H1 (cell line): Measurements from ENCODE around the gene PHGDH. TPM values are rescaled to one million over a fixed set of nuclear protein-coding genes. Genes with fewer than 3 reads are reported as not detected.

Experiments used
- CTCF ChIA-PET: fragments of 300-600 bp; sonication (Branson Sonifier 250); formaldehyde crosslinking; loops from one replicate; lab custom pipeline; 2021; ENCODE audit not compliant: partially characterized antibody; lab: Charles Lee
- POLR2A ChIA-PET: fragments of 300-600 bp; sonication (Branson Sonifier 250); formaldehyde crosslinking; loops from one replicate; lab custom pipeline; 2021; ENCODE audit warnings: inconsistent platforms; ENCODE audit not compliant: partially characterized antibody; lab: Charles Lee
- DNase-seq, 2 experiments: peaks; one replicate each; pipeline versions ENCODE4 v3.0.0 to v3.0.0-alpha.2; 2010 to 2022; ENCODE audit warnings: low spot score in 2 of 2, low read depth in 1 of 2, mixed read lengths in 1 of 2
- FAIRE-seq: peaks from 2 replicates; lab custom pipeline; 2011; peaks lifted over from hg19 to GRCh38; lab: Jason Lieb, UNC
- H2AFZ ChIP-seq: 2 replicates; pipeline ENCODE4 v1.8.1; 2012; ENCODE audit warnings: low read length, inconsistent platforms
- H2AK5ac ChIP-seq: 2 replicates; pipeline ENCODE4 v1.6.1; 2013; ENCODE audit warnings: low read depth, low read length
- H2BK120ac ChIP-seq: replicated peaks from 2 replicates; pipeline ENCODE3; 2013; ENCODE audit warnings: low read depth, low read length, inconsistent platforms
- H2BK12ac ChIP-seq: 2 replicates; pipeline ENCODE4 v1.6.1; 2013; ENCODE audit warnings: low read depth, low read length
- H2BK15ac ChIP-seq: 2 replicates; pipeline ENCODE4 v1.6.1; 2013; ENCODE audit warnings: low read length
- H2BK20ac ChIP-seq: 2 replicates; pipeline ENCODE4 v1.6.1; 2013; ENCODE audit warnings: low read length
- H2BK5ac ChIP-seq: 2 replicates; pipeline ENCODE4 v1.6.1; 2013; ENCODE audit warnings: low read depth, low read length
- H3K14ac ChIP-seq: 2 replicates; pipeline ENCODE4 v1.6.1; 2013; ENCODE audit warnings: inconsistent platforms; ENCODE audit not compliant: insufficient read length
- H3K18ac ChIP-seq: 2 replicates; pipeline ENCODE4 v1.6.1; 2013; ENCODE audit warnings: low read length; ENCODE audit errors: extremely low read depth
- H3K23ac ChIP-seq: 2 replicates; pipeline ENCODE4 v1.6.1; 2013; ENCODE audit warnings: inconsistent platforms; ENCODE audit not compliant: insufficient read length
- H3K23me2 ChIP-seq: 2 replicates; pipeline ENCODE4 v1.6.1; 2013; ENCODE audit warnings: low read depth, low read length
- H3K27ac ChIP-seq: 2 replicates; pipeline ENCODE4 v1.6.1; 2011; ENCODE audit warnings: low read depth, low read length, inconsistent platforms
- H3K27me3 ChIP-seq, 4 experiments: replicated peaks in 1 of 4; 1 replicate in 1 of 4; 2 replicates in 3 of 4; pipeline versions ENCODE4 v1.6.1 to v1.8.1; 2011 to 2013; ENCODE audit warnings: low read length in 3 of 4, mild to moderate bottlenecking in 3 of 4, inconsistent platforms in 2 of 4, mixed read lengths in 2 of 4, moderate library complexity in 1 of 4; ENCODE audit not compliant: control insufficient read depth in 3 of 4, insufficient read depth in 3 of 4; ENCODE audit errors: extremely low read depth in 1 of 4
- H3K36me3 ChIP-seq, 4 experiments: 2 replicates each; pipeline versions ENCODE4 v1.6.1 to v1.8.1; 2011 to 2013; ENCODE audit warnings: mild to moderate bottlenecking in 4 of 4, low read length in 3 of 4, moderate library complexity in 2 of 4, control low read depth in 1 of 4, inconsistent platforms in 1 of 4; ENCODE audit not compliant: insufficient read depth in 4 of 4, control insufficient read depth in 2 of 4
- H3K4ac ChIP-seq: replicated peaks from 2 replicates; pipeline ENCODE3; 2013; ENCODE audit warnings: low read length, low read depth, mixed read lengths, inconsistent platforms; ENCODE audit not compliant: insufficient read length
- H3K4me1 ChIP-seq, 4 experiments: replicated peaks in 1 of 4; 1 replicate in 1 of 4; 2 replicates in 3 of 4; pipeline versions ENCODE4 v1.6.1 to v1.8.1; 2011 to 2013; ENCODE audit warnings: low read length in 3 of 4, inconsistent platforms in 2 of 4, mixed read lengths in 1 of 4; ENCODE audit not compliant: insufficient read depth in 4 of 4, control insufficient read depth in 3 of 4
- H3K4me2 ChIP-seq, 2 experiments: 2 replicates each; pipeline versions ENCODE4 v1.6.1 to v1.8.1; 2011 to 2013; ENCODE audit warnings: low read depth in 2 of 2, low read length in 2 of 2, control low read depth in 1 of 2, inconsistent platforms in 1 of 2, mild to moderate bottlenecking in 1 of 2; ENCODE audit not compliant: insufficient read depth in 1 of 2
- H3K4me3 ChIP-seq, 4 experiments: fragments of 200-600, 300-600 bp in 1 of 4; sonication (generic), shearing (Covaris generic), sonication (Bioruptor Twin) in 1 of 4; 2 replicates each; pipeline versions ENCODE4 v1.5.1 to v1.8.1; 2011 to 2016; ENCODE audit warnings: low read length in 4 of 4, low read depth in 3 of 4, control low read depth in 2 of 4, inconsistent platforms in 2 of 4, mild to moderate bottlenecking in 2 of 4, mixed read lengths in 1 of 4, moderate library complexity in 1 of 4; ENCODE audit not compliant: insufficient read depth in 2 of 4; ENCODE audit errors: extremely low read depth in 1 of 4
- H3K56ac ChIP-seq: replicated peaks from 2 replicates; pipeline ENCODE3; 2013; ENCODE audit warnings: low read depth, mild to moderate bottlenecking, mixed read lengths, low read length, inconsistent platforms; ENCODE audit not compliant: insufficient read length
- H3K79me1 ChIP-seq: 2 replicates; pipeline ENCODE4 v1.6.1; 2013; ENCODE audit warnings: low read depth, low read length, control low read depth
- H3K79me2 ChIP-seq, 2 experiments: 2 replicates each; pipeline versions ENCODE4 v1.6.1 to v1.8.1; 2012 to 2013; ENCODE audit warnings: low read length in 2 of 2, mild to moderate bottlenecking in 2 of 2, inconsistent platforms in 1 of 2; ENCODE audit not compliant: insufficient read depth in 2 of 2, control insufficient read depth in 1 of 2
- H3K9ac ChIP-seq, 4 experiments: replicated peaks in 1 of 4; 1 replicate in 1 of 4; 2 replicates in 3 of 4; pipeline versions ENCODE4 v1.6.1 to v1.8.1; 2011 to 2013; ENCODE audit warnings: low read depth in 3 of 4, low read length in 3 of 4, control low read depth in 2 of 4, mild to moderate bottlenecking in 2 of 4, moderate library complexity in 2 of 4, inconsistent platforms in 1 of 4; ENCODE audit errors: extremely low read depth in 1 of 4
- H3K9me3 ChIP-seq, 2 experiments: 2 replicates each; pipeline versions ENCODE4 v1.6.1 to v1.8.1; 2012 to 2013; ENCODE audit warnings: mild to moderate bottlenecking in 2 of 2, moderate library complexity in 2 of 2, control low read depth in 1 of 2, inconsistent platforms in 1 of 2, low read depth in 1 of 2, low read length in 1 of 2, mixed read lengths in 1 of 2; ENCODE audit not compliant: insufficient read depth in 2 of 2
- H4K20me1 ChIP-seq, 2 experiments: replicated peaks in 1 of 2; 2 replicates each; pipeline versions ENCODE3 to v1.8.1; 2011 to 2013; ENCODE audit warnings: inconsistent platforms in 2 of 2, low read length in 2 of 2, mild to moderate bottlenecking in 1 of 2; ENCODE audit not compliant: insufficient read depth in 2 of 2, control insufficient read depth in 1 of 2
- H4K5ac ChIP-seq: 2 replicates; pipeline ENCODE4 v1.6.1; 2013; ENCODE audit warnings: low read length, low read depth, mixed read lengths, inconsistent platforms; ENCODE audit not compliant: insufficient read length
- H4K8ac ChIP-seq: 2 replicates; pipeline ENCODE4 v1.8.0; 2013; ENCODE audit warnings: mild to moderate bottlenecking, moderate library complexity, low read length, inconsistent platforms; ENCODE audit not compliant: insufficient read depth; ENCODE audit errors: extremely low read depth
- H4K91ac ChIP-seq: replicated peaks from 2 replicates; pipeline ENCODE3; 2013; ENCODE audit warnings: low read length, mixed read lengths, inconsistent platforms; ENCODE audit not compliant: insufficient read length
- ASH2L ChIP-seq: fragments of 200-600, 300-600 bp; sonication (generic); IDR thresholded peaks from one replicate; pipeline ENCODE4 v1.7.1; 2017; ENCODE audit warnings: low read length
- CHD2 ChIP-seq: IDR thresholded peaks from 2 replicates; pipeline ENCODE4 v1.6.1; 2012; ENCODE audit warnings: low read length, improper control_type of control experiment
- EP300 ChIP-seq, 2 experiments: IDR thresholded peaks; 1 replicate in 1 of 2; 2 replicates in 1 of 2; pipeline ENCODE4 v1.6.1; 2011 to 2012; ENCODE audit warnings: low read depth in 2 of 2, low read length in 2 of 2, mild to moderate bottlenecking in 2 of 2, borderline replicate concordance in 1 of 2, inconsistent platforms in 1 of 2, moderate library complexity in 1 of 2
- FOSL1 ChIP-seq: IDR thresholded peaks from 2 replicates; pipeline ENCODE4 v1.6.1; 2011; ENCODE audit warnings: mild to moderate bottlenecking, low read depth, low read length, moderate library complexity; ENCODE audit not compliant: insufficient read depth
- HDAC2 ChIP-seq, 2 experiments: fragments of 300-600 bp in 1 of 2; sonication (generic) in 1 of 2; IDR thresholded peaks; 2 replicates each; pipeline ENCODE4 v1.6.1; 2011 to 2012; ENCODE audit warnings: low read depth in 2 of 2, low read length in 2 of 2, mild to moderate bottlenecking in 2 of 2, moderate library complexity in 2 of 2, borderline replicate concordance in 1 of 2, inconsistent platforms in 1 of 2
- JUN ChIP-seq: IDR thresholded peaks from 2 replicates; pipeline ENCODE4 v1.6.1; 2011; ENCODE audit warnings: low read depth, mild to moderate bottlenecking, improper control_type of control experiment, low read length
- KDM5A ChIP-seq: fragments of 200-600 bp; IDR thresholded peaks from 2 replicates; pipeline ENCODE4 v1.7.1; 2012; ENCODE audit warnings: mild to moderate bottlenecking, low read length, inconsistent platforms, mixed read lengths
- MAFK ChIP-seq: IDR thresholded peaks from 2 replicates; pipeline ENCODE4 v1.6.1; 2012; ENCODE audit warnings: low read depth, mild to moderate bottlenecking, improper control_type of control experiment, low read length
- RAD21 ChIP-seq, 2 experiments: IDR thresholded peaks in 1 of 2; conservative IDR thresholded peaks in 1 of 2; 2 replicates each; pipeline ENCODE4 v1.6.1; 2011; ENCODE audit warnings: low read depth in 2 of 2, low read length in 2 of 2, improper control_type of control experiment in 1 of 2, inconsistent platforms in 1 of 2, mild to moderate bottlenecking in 1 of 2, moderate library complexity in 1 of 2
- SIN3A ChIP-seq, 2 experiments: IDR thresholded peaks in 1 of 2; conservative IDR thresholded peaks in 1 of 2; 2 replicates each; pipeline ENCODE4 v1.6.1; 2011 to 2012; ENCODE audit warnings: low read length in 2 of 2, improper control_type of control experiment in 1 of 2, low read depth in 1 of 2, mild to moderate bottlenecking in 1 of 2
- SP1 ChIP-seq: IDR thresholded peaks from 2 replicates; pipeline ENCODE4 v1.6.1; 2011; ENCODE audit warnings: low read depth, low read length
- YY1 ChIP-seq: IDR thresholded peaks from 2 replicates; pipeline ENCODE4 v1.6.1; 2011; ENCODE audit warnings: low read depth, mild to moderate bottlenecking, low read length
- ZNF274 ChIP-seq: IDR thresholded peaks from 2 replicates; pipeline ENCODE4 v1.7.0; 2012; ENCODE audit warnings: low read length, borderline replicate concordance; ENCODE audit errors: extremely low read depth
- WGBS, 2 experiments: shearing (Covaris generic) in 1 of 2; methylation state at CpG; one replicate each; pipeline versions ENCODE4 v1.1.6 to v1.1.7; 2013 to 2015; ENCODE audit warnings: low lambda C conversion rate in 2 of 2, mixed read lengths in 2 of 2, inconsistent platforms in 1 of 2, low coverage in 1 of 2, missing lambda C conversion rate in 1 of 2; ENCODE audit not compliant: insufficient replicate concordance in 2 of 2, insufficient coverage in 1 of 2, insufficient read length in 1 of 2; ENCODE audit errors: extremely low coverage in 1 of 2, missing lambda C conversion rate in 1 of 2; 5-methylcytosine and 5-hydroxymethylcytosine counted together
- polyA plus RNA-seq, 7 experiments: library from polyadenylated mRNA; depleted of rRNA in 3 of 7; stranded (reverse) in 5 of 7; unstranded in 2 of 7; fragments of >200 nt in 5 of 7; fragments of 200-250 nt in 2 of 7; gene quantifications; 1 replicate in 5 of 7; 2 replicates in 1 of 7; 4 replicates in 1 of 7; pipeline versions ENCODE4 v1.2.1 to v1.2.3, GENCODE V29; 2011 to 2013; ENCODE audit warnings: missing spikeins in 2 of 7, mixed read lengths in 2 of 7
- total RNA-seq: library from RNA; stranded (reverse); fragmentation: NEBNext Ultra II Directional; extraction: Animal tissue kit (Norgen Biotek cat#: 25700); gene quantifications from 2 replicates; pipeline ENCODE4 v1.2.1, GENCODE V29; 2021

Gene PHGDH
- total and polyA plus RNA-seq, 2 of the 8 experiments (the other 6 are each of a cell fraction or from before 2014, with no cell fraction given), result 358 to 687 TPM

DNA sequence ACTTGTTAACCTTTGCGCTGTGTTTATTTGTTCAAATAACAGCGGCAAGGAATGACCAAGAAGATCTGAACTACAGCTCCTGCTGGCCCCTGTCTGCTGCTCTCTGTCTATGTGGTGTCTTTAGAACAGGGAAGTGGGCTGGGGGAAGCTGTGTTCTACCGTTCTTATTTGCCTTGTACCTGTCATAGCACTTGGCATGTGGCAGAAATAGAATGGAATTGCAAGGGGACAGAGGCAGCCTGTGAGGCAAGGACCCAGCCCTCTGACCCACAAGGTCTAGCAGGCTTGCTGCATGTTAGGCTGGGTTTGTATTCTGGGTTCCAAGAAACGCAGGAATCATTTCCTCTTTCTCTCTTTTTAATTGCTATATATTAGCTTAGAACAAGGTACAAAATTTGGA lies 36.3 kb downstream of the PHGDH start:
- Histone ChIP-seq H2AK5ac (no peak overlapping the region), H3K4ac (no peak overlapping the region), H3K79me1 (no peaks in the 10 kb centered on the region), H2BK120ac (no peak overlapping the region), H3K14ac (no peak overlapping the region), H3K23me2 (no peaks in the 10 kb centered on the region), H3K9me3 (no peaks in the 10 kb centered on the region), H2BK12ac (no peak overlapping the region), H3K4me2 (no peak overlapping the region), H2BK15ac (0 out of 2 replicates have a peak overlapping the region, but pooled peaks have one; percentile 50), H3K79me2 (no peaks in the 10 kb centered on the region), H3K27ac (no peak overlapping the region), H2BK5ac (no peak overlapping the region), H4K8ac (no peak overlapping the region), H4K91ac (peak overlapping the region; percentile 14), H3K27me3 (no peaks in the 10 kb centered on the region), H3K4me1 (peaks cover 0 to 8% (median 5%) of the 10 kb centered on the region in 4 experiments; a peak in 2 of 7 replicates), H3K36me3 (peaks cover 2 to 18% (median 4%) of the 10 kb centered on the region in 4 experiments; a peak in 6 of 8 replicates), H4K5ac (no peak overlapping the region), H2AFZ (no peak overlapping the region), H4K20me1 (peaks cover 0 to 3% of the 10 kb centered on the region in 2 experiments), H3K18ac (no peak overlapping the region), H3K9ac (no peak overlapping the region), H3K56ac (no peak overlapping the region), H3K23ac (no peak overlapping the region), H3K4me3 (no peak overlapping the region), H2BK20ac (no peak overlapping the region)
- POLR2A ChIA-PET, result interaction anchor here (1.2 to 30.7 kb wide), 4 partner anchors 10 to 99 kb away, joined by 3 to 425 read pairs (median 184); partner anchors contain the start of genes PHGDH and ZNF697
- WGBS, 2 experiments, result 86% methylated on average over 4 of the region's 4 CpGs; no CpG with 5 or more reads in 1 of the 2 experiments
- CTCF ChIA-PET, result interaction anchor here (0.8 to 10.1 kb wide), 12 partner anchors 8 to 142 kb away, joined by 3 to 132 read pairs (median 6); partner anchors contain the start of gene HMGCS2
- DNase-seq (no peak), FAIRE-seq (no peak)
- TF ChIP-seq JUN (no peak), KDM5A (no peak), RAD21 (IDR thresholded peaks at IDR 0.05 in 1 of 2, conservative IDR thresholded peaks at IDR 0.05 in 1 of 2; ENCODE audit: low read depth in 2 of 2, low read length in 2 of 2) (no peak), CHD2 (no peak), SP1 (no peak), HDAC2 (IDR thresholded peaks at IDR 0.05; ENCODE audit: borderline replicate concordance in 1 of 2, low read depth in 2 of 2, low read length in 2 of 2) (no peak), ASH2L (no peak), EP300 (IDR thresholded peaks at IDR 0.05; ENCODE audit: borderline replicate concordance in 1 of 2, low read depth in 2 of 2, low read length in 2 of 2) (no peak), SIN3A (conservative IDR thresholded peaks at IDR 0.05 in 1 of 2, IDR thresholded peaks at IDR 0.05 in 1 of 2; ENCODE audit: low read depth in 1 of 2, low read length in 2 of 2) (no peak), ZNF274 (no peak), MAFK (no peak), YY1 (no peak), FOSL1 (no peak)
